NB4 (cell line): Measurements from ENCODE around the gene CAMKV.

ENCODE experiments used
- CTCF ChIP-seq: IDR thresholded peaks from one replicate; pipeline ENCODE4 v1.5.1; 2012; ENCODE audit warnings: low read depth, low read length
- POLR2A ChIP-seq: IDR thresholded peaks from 2 replicates; pipeline ENCODE4 v1.6.1; 2011; ENCODE audit warnings: mild to moderate bottlenecking; ENCODE audit not compliant: insufficient read length; ENCODE audit errors: extremely low read depth

GRCh38 chr3:49856181-49857005 lies 13.3 kb downstream of the CAMKV start, which contains the start of gene TRAIP:
- TF ChIP-seq CTCF: no peak
- TF ChIP-seq POLR2A: peak; percentile 66
